GM12891 (cell line): ENCODE data around the gene FYB1.

Experiments used
- DNase-seq: peaks from one replicate; pipeline ENCODE4 v3.0.0; 2011; ENCODE audit warnings: low spot score; ENCODE audit not compliant: insufficient read length
- FAIRE-seq: peaks from 2 replicates; lab custom pipeline; 2011; peaks lifted over from hg19 to GRCh38; lab: Jason Lieb, UNC
- PAX5 ChIP-seq: IDR thresholded peaks from 2 replicates; pipeline ENCODE4 v1.6.1; 2011; ENCODE audit warnings: low read length, moderate library complexity, mild to moderate bottlenecking; ENCODE audit not compliant: insufficient read depth, severe bottlenecking
- POLR2A ChIP-seq: IDR thresholded peaks from 2 replicates; pipeline ENCODE4 v1.6.1; 2011; ENCODE audit warnings: low read depth, low read length, control low read depth
- POLR2AphosphoS5 ChIP-seq: IDR thresholded peaks from 2 replicates; pipeline ENCODE4 v1.6.1; 2011; ENCODE audit warnings: low read depth, low read length, control low read depth
- POU2F2 ChIP-seq: IDR thresholded peaks from 2 replicates; pipeline ENCODE4 v1.6.1; 2011; ENCODE audit warnings: low read depth, mild to moderate bottlenecking, control low read depth, low read length, moderate library complexity
- SPI1 ChIP-seq: IDR thresholded peaks from 2 replicates; pipeline ENCODE4 v1.6.1; 2011; ENCODE audit warnings: low read depth, low read length, control low read depth
- TAF1 ChIP-seq: IDR thresholded peaks from 2 replicates; pipeline ENCODE4 v1.6.1; 2011; ENCODE audit warnings: low read depth, low read length, control low read depth

The FYB1 gene

DNA sequence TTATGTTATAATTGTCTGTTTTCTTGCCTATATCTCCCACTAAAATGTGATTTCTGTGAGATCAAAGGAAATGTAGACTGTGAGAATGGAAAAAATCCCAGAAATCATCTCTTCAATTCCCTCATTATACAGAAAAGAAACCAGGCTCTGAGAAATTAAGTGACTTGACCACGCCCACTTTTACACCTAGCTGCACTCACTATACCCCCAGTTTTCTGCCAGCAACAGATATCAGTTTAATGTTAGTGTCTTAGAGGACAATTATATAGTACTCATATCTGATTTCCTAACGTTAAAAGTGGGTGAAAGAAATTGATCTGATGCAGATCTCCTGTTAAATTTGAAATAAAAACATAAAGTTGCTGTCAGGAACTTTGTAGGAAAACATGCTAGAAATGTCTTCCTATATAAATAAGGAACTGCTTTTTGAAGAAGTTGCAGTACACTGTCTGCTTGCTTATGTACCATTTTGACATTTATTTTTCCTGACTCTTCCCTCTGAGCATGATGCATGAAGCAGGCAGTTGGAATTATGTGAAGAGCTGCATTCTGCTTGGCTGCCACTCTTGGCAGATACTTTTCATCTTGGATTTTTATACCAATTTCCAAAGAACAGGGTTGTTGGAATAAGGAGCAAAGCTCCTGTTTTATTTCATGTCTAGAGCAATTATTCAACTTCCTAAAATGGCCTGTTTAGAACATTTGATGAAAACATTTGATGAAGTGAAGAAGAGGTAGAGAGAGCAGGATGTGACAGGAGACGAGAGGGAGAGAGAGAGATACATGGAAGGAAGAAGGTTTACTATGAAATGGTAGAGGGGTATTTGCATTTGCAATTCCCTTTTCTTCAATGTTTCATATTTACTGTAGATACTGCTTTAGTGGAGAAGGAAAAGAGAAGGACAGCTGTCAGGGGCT is 87.9 kb downstream of the FYB1 start:
- no peak for TF ChIP-seq POLR2A
- TF ChIP-seq SPI1 = no peak
- TF ChIP-seq TAF1 = no peak
- no peak for TF ChIP-seq PAX5
- no peak for TF ChIP-seq POLR2AphosphoS5
- no peak for TF ChIP-seq POU2F2
- no peak for DNase-seq
- no peak for FAIRE-seq

DNA sequence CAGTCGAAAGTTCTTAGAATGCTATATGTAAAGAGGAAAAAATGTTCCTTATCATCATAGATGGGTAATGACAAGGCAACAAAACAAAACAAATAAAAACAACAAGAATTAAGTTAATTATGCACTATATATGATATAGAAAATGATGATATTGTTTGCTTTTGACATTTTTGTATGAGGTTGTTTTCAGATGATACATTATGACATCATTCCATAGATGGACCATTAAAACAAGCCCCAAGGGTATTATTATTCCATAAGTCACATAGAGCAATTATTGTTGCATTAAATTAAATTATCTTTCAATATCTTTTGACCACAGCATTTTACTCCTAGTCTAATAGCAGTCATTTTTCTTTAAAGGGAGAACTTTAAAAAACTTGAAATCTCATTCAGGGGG is 88.6 kb downstream of the FYB1 start:
- TF ChIP-seq POU2F2 (no peak), POLR2AphosphoS5 (no peak), SPI1 (no peak), POLR2A (no peak), TAF1 (no peak)
- no peak for DNase-seq
- FAIRE-seq = no peak

DNA sequence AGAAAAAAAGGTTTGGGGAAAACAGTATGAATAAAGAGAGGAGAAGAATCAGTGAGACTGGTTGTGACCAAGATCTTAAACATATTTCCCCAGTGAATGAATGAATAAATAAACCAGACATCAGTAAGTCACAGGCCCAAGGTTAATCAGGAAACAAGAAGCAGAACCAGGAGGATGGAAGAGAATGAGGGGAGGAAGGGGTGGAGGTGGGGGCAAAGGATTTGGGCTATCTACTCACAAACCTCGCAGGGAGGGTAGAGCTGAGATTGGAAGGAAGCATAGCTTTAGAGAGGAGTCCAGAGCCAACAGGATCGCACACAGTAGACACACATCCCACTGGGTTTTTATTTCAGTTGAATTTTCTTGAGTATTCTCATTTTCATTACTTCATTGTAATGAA is 97.4 kb downstream of the FYB1 start:
- FAIRE-seq (no peak), DNase-seq (no peak)
- no peak for TF ChIP-seq TAF1
- no peak for TF ChIP-seq POLR2AphosphoS5
- no peak for TF ChIP-seq PAX5
- no peak for TF ChIP-seq POU2F2
- no peak for TF ChIP-seq SPI1
- no peak for TF ChIP-seq POLR2A

DNA sequence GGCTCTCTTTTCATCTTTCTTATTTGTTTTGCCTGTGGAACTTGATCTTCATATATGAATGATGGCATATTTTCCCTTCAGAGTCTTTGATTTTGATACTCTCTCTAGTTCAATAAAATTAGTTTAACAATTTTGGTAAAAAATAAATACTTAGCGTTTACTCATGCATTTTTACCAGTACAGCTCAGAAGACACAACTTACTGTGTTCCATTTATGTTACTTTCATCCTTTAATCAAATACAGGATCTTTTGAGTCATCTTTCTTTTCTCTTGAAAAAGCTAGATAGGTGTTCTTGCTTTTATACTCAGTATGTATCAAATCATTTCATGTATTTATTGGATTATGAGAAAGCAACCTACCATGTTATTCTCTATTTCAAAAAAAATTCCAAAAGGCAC is 98.0 kb downstream of the FYB1 start:
- no peak for DNase-seq
- TF ChIP-seq SPI1 (no peak), PAX5 (no peak), POLR2A (no peak), POU2F2 (no peak), TAF1 (no peak), POLR2AphosphoS5 (no peak)
- FAIRE-seq = no peak

DNA sequence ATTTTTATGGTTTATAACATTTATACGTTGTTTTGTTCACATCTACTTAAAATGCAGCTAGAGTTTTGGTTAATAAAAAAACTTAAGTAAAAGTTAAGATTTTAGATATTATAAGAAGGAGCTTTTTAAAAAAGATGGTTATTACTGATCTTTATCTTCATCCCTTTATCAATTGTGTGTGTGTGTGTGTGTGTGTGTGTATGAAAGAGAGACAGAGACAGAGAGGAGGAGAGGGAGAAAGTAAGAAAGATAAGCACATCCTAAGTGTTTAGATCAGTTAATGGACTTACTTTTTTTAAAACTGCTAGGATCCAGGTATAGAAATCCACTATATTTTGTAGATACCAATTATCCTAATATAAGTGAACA is 99.3 kb downstream of the FYB1 start:
- DNase-seq (no peak), FAIRE-seq (no peak)
- TF ChIP-seq TAF1 (no peak), PAX5 (no peak), POU2F2 (no peak), SPI1 (no peak), POLR2AphosphoS5 (no peak), POLR2A (no peak)

DNA sequence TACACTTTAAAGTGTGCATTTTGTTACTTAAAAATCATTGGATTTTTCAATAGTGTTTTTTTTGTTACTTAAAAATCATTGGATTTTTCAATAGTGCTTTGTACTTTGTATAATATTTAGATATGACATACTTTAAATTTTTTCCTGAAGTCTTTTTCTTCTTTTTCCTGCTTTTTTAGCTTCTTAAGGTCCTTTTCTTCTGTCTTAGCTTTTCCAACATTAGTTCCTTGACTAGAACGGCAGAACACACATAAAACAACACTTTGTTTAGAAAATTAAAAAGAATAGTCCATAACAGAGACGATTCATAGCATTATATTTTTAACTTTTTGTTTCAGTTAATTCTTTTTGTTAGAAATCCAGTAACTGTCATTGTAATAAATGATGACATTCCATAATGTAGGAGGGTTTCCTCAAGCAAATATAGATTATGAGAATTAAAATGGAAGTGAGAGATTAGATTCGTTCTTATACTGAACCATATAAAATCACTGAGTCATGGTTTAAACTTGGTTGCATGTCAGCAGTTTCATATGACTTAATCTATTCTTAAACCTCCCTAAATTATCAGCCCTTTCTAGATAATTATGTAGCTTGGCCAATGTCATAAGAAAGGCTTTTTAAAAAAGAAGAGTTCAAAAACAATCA is 99.8 kb downstream of the FYB1 start:
- TF ChIP-seq PAX5 (no peak), POU2F2 (no peak), POLR2A (no peak)
- DNase-seq (no peak), FAIRE-seq (no peak)

DNA sequence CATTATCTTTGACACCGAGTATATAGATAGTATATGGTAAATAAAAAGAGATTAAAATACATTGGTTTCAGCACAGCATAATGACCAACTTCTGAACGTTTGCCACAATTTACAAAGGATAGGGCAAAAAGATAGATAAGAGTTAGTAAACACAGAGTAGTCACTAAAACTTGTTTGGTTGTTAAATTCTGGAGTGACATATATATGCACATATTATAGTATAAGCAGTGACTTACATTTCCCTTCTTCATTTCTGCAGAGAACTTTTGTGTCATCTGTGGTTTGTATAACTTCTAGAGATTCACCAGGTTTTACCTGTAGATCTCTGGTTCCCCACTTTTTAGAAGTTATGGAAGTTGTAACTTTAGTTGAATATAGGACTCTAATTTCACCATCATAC is 100.7 kb downstream of the FYB1 start:
- DNase-seq (no peak), FAIRE-seq (no peak)
- TF ChIP-seq PAX5 = no peak
- TF ChIP-seq SPI1 = no peak
- no peak for TF ChIP-seq TAF1
- TF ChIP-seq POLR2A = no peak
- no peak for TF ChIP-seq POU2F2
- TF ChIP-seq POLR2AphosphoS5 = no peak

DNA sequence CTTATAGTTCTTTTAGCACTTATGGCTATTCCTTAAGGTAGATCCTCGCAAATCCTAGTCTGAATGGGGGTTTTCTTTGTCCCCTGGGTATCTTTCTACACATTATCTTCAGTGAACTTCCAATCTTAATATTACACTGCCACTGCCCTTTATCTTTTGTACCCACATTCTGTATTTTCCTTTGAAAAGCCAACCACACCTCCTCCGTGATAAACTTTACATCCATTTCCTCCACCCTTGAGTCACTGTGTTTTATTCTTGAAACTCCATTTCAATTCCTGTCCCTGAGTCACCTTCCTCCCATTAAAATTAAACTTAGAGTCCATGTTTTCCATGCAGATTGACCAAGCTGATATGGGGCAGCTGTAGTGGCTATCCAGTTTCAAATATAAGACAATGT is 102.0 kb downstream of the FYB1 start:
- DNase-seq = no peak
- TF ChIP-seq POLR2A (no peak), TAF1 (no peak), POLR2AphosphoS5 (no peak), POU2F2 (no peak)
- no peak for FAIRE-seq

DNA sequence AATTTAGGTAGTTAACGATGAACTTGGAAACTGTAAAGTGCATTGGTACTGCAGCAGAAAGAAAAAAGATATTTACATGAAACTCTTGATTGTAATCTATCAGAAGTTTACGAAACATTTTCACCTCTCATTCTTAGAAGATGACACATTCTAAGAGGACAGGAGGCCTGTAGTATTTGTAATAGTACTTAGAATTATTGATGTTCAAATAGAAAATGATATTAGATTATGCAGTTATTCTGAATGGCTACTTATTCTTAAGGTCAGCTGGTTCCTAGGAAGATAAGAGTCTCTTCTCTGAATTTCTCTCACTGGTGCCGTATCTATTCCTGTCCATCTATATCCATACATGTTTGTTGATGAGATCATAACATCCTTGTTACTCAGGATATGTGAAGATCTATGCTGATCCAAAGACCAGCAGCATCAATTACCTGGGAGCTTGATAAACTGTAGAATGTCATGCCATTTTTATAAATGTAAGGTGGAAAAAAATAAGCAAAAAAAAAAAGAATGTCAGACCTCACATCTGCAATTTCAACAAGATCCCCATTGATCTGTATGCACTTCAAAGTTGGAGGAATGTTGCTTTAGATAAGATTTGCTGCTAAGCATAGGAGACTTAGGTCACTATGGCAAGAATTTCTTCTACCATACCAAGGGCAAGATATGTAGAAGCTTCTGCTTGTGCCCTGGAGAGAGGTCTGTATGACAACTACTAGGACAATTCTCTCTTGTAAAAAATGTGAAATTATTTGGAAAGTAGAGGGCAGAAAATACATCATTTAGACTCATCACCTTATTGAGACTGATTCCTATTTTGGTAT is 102.8 kb downstream of the FYB1 start:
- DNase-seq (no peak), FAIRE-seq (no peak)
- no peak for TF ChIP-seq POLR2A
- TF ChIP-seq PAX5 = no peak
- TF ChIP-seq TAF1 = no peak
- no peak for TF ChIP-seq SPI1
- TF ChIP-seq POU2F2 = no peak
